Measurements from ENCODE around the gene CLDN24. TPM values are rescaled to one million over a fixed set of nuclear protein-coding genes. Genes with fewer than 3 reads are reported as not detected.
A peak's percentile ranks its signal among the peaks of the same experiment; 100 is the strongest.

The CLDN24 gene
- total RNA-seq, 1 donor from 2014 or later: not detected

DNA sequence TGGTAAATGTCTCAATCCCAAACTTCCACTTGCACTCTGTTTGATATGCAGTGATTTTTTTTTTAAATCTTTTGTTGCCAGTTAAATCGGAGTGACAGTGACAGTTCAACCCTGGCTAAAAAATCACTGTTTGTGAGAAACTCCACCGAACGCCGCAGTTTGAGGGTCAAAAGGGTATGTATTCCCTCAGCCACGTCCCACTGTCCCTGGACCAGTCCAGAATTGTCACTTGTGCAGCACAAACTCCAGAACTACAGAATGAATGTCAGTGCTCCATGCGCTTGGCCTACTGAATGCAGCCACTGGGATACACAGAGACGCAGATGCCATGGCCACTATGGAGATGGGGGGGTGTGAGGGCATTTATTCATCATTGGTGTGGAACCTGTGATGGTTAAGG lies 36.3 kb downstream of the CLDN24 start:
- DNase-seq (ENCODE audit: low read depth): no peak

DNA sequence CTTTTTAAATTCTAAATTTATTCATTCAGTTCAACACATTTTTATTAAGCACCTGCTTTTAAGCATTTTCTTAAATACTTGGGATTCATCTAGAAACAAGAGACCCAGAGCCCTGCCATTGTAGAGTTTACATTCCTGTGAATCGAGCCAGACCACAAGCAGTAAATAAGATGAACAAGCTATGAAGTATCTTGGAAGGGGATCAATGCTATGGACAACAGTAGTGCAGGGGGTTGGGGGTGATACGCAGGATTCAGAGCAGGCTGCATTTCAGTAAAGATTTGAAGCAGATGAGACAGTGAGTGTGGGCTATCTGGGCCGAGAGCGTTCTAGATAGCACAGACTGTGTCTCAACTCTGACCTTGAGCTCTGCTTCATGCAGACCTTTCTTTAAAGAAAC lies 37.3 kb downstream of the CLDN24 start:
- DNase-seq (ENCODE audit: low read depth): no peak

DNA sequence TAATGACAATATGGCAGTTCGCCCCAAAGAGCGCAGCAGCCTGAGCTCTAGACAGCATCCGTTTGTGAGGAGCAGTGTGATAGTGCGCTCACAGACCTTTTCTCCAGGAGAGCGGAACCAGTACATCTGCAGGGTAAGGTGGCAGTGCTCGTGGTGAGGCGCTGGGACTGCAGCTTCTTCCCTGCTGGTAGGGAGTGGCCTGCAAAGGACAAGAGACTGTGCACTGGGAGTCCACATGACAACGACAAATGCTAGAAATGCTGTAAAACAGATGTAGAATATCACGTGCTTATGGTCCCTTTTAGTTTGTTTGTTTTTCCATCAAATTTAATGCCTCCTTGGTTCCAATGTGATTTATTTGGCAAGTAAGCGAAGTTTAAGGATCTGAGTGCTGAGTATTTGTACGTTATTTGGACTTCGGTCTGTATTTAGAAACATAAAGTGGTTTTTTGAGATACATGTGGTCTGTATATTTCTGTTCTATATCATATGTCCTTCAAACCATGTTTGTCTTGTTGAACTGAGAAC lies 37.9 kb downstream of the CLDN24 start:
- DNase-seq (ENCODE audit: low read depth): no peak

DNA sequence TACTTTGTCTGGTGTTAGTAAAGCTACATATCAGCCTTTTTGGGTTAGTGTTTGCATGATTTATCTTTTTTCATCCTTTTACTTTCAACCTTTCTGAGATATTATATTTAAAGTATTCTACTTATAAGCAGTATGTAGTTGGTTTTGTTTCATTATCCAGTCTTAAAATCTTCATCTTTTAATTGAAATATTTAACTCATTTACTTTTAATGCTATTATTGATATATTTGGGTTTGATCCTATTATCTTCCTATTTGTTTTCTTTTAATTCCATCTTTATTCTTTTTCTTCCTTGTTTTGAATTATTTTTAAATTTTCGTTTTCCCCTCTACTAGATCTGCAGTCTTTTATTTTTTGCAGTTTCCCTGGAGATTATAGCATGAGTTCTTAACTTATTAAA lies 46.1 kb downstream of the CLDN24 start:
- no peak for DNase-seq (ENCODE audit: low read depth)

GRCh38 chr4:183272384-183272783 lies 49.8 kb downstream of the CLDN24 start:
- peak; percentile 42 for DNase-seq (ENCODE audit: low read depth)

Other genes starting within 250 kb of the CLDN24 start
- gene WWC2, start 223.2 kb downstream of the CLDN24 start, total RNA-seq: 13.8 and 17.3 TPM in 2 replicates
- gene CLDN22, start 2.1 kb downstream of the CLDN24 start, total RNA-seq: not detected in 2 replicates
- 15.2 and 20.1 TPM in 2 replicates for gene CDKN2AIP, start 122.2 kb upstream of the CLDN24 start, total RNA-seq
- 15.3 and 15.5 TPM in 2 replicates for gene ING2, start 182.6 kb upstream of the CLDN24 start, total RNA-seq